K562 (cell line): Measurements from ENCODE around the gene ATXN1. TPM values are rescaled to one million over a fixed set of nuclear protein-coding genes. Genes with fewer than 3 reads are reported as not detected.

ENCODE experiments used
- ATAC-seq: fragments of 200-7000 bp; cut with Tn5 transposase; 3 replicates; pipeline ENCODE4 v1.9.1; 2020; ENCODE audit warnings: moderate library complexity
- BruUV-seq: library from RNA; stranded (reverse); fragments of 400-500 nt; replicated peaks from 2 replicates; lab custom pipeline; 2021; lab: Mats Ljungman, UMichigan
- CTCF ChIA-PET: fragments of 300-600 bp; formaldehyde crosslinking; extraction: SDS; loops from one replicate; lab custom pipeline; 2021; ENCODE audit warnings: low intra/inter-chr PET ratio; lab: Yijun Ruan, JAX
- POLR2A ChIA-PET: fragments of 300-600, 350-650 bp; sonication (Branson Sonifier 250); formaldehyde crosslinking; extraction: SDS; loops from one replicate; lab custom pipeline; 2021; ENCODE audit warnings: antibody characterized with exemption, inconsistent platforms; lab: Yijun Ruan, JAX
- DNase-seq, 4 experiments: peaks; one replicate each; pipeline versions ENCODE4 v3.0.0 to v3.0.0-alpha.2; 2011 to 2018; ENCODE audit warnings: low spot score in 3 of 4, mixed read lengths in 3 of 4; ENCODE audit errors: extremely low read depth in 1 of 4
- FAIRE-seq: peaks from 2 replicates; lab custom pipeline; 2011; peaks lifted over from hg19 to GRCh38; lab: Jason Lieb, UNC
- H2AFZ ChIP-seq: 2 replicates; pipeline ENCODE4 v1.6.0; 2011; ENCODE audit warnings: low read depth, low read length, control low read depth, inconsistent platforms
- H3K27ac ChIP-seq: fragments of 200-600 bp; 3 replicates; pipeline ENCODE4 v1.8.0; 2011; ENCODE audit warnings: low read depth, mild to moderate bottlenecking, control low read depth, inconsistent platforms, low read length, moderate library complexity, mixed read lengths; ENCODE audit errors: extremely low read depth
- H3K27me3 ChIP-seq, 2 experiments: fragments of 300-600 bp in 1 of 2; 2 replicates in 1 of 2; 3 replicates in 1 of 2; pipeline versions ENCODE4 v1.6.0 to v1.8.0; 2011; ENCODE audit warnings: inconsistent platforms in 2 of 2, low read length in 2 of 2, mild to moderate bottlenecking in 1 of 2, mixed read lengths in 1 of 2, moderate library complexity in 1 of 2; ENCODE audit not compliant: control insufficient read depth in 2 of 2, insufficient read depth in 2 of 2
- H3K36me3 ChIP-seq: fragments of 300-600 bp; 3 replicates; pipeline ENCODE4 v1.8.0; 2011; ENCODE audit warnings: mild to moderate bottlenecking, low read length, inconsistent platforms; ENCODE audit not compliant: control insufficient read depth, insufficient read depth
- H3K4me1 ChIP-seq, 2 experiments: fragments of 200-600 bp in 1 of 2; replicated peaks in 1 of 2; 2 replicates in 1 of 2; 3 replicates in 1 of 2; pipeline versions ENCODE4 v1.5.1 to v1.8.0; 2011; ENCODE audit warnings: inconsistent platforms in 2 of 2, low read length in 2 of 2, mild to moderate bottlenecking in 1 of 2, mixed read lengths in 1 of 2, moderate library complexity in 1 of 2; ENCODE audit not compliant: control insufficient read depth in 2 of 2, insufficient read depth in 2 of 2
- H3K4me2 ChIP-seq: 2 replicates; pipeline ENCODE4 v1.6.1; 2011; ENCODE audit warnings: low read length, control low read depth, inconsistent platforms, mixed read lengths; ENCODE audit not compliant: insufficient read depth
- H3K4me3 ChIP-seq: fragments of 200-600 bp; sonication (generic), shearing (Covaris generic); 2 replicates; pipeline ENCODE4 v1.5.1; 2016; ENCODE audit warnings: control low read depth, inconsistent platforms
- H3K79me2 ChIP-seq: fragments of 200-600 bp; 3 replicates; pipeline ENCODE4 v1.8.0; 2011; ENCODE audit warnings: low read length, inconsistent platforms; ENCODE audit not compliant: control insufficient read depth, insufficient read depth
- H3K9ac ChIP-seq, 2 experiments: 2 replicates each; pipeline versions ENCODE4 v1.6.0 to v1.6.1; 2011; ENCODE audit warnings: low read depth in 2 of 2, low read length in 2 of 2, control low read depth in 1 of 2, inconsistent platforms in 1 of 2, mild to moderate bottlenecking in 1 of 2, mixed read lengths in 1 of 2; ENCODE audit not compliant: insufficient read depth in 1 of 2
- H3K9me1 ChIP-seq: one replicate; pipeline ENCODE4 v1.6.0; 2011; ENCODE audit warnings: inconsistent platforms, mild to moderate bottlenecking, low read length, moderate library complexity; ENCODE audit not compliant: control insufficient read depth, insufficient read depth
- H3K9me3 ChIP-seq: replicated peaks from 2 replicates; pipeline ENCODE4 v1.5.1; 2011; ENCODE audit warnings: low read depth, low read length, inconsistent platforms; ENCODE audit not compliant: control insufficient read depth, insufficient read depth
- H4K20me1 ChIP-seq: replicated peaks from 2 replicates; pipeline ENCODE4 v1.6.1; 2011; ENCODE audit warnings: low read length, inconsistent platforms, mixed read lengths; ENCODE audit not compliant: control insufficient read depth, insufficient read depth
- BRF1 ChIP-seq: IDR thresholded peaks from 3 replicates; pipeline ENCODE4 v1.6.1; 2011; ENCODE audit warnings: borderline replicate concordance, mild to moderate bottlenecking; ENCODE audit not compliant: insufficient read length; ENCODE audit errors: extremely low read depth
- CHCHD3 ChIP-seq: fragments of 250-450 bp; sonication (Bioruptor Pico); IDR thresholded peaks from 2 replicates; pipeline ENCODE4 v2.1.2; 2022; ENCODE audit warnings: mild to moderate bottlenecking
- HDAC3 ChIP-seq: fragments of 450-650 bp; IDR thresholded peaks from 2 replicates; pipeline ENCODE4 v1.6.1; 2018; ENCODE audit warnings: borderline replicate concordance, mild to moderate bottlenecking, moderate library complexity; ENCODE audit not compliant: partially characterized antibody
- HLTF ChIP-seq: fragments of 450-650 bp; IDR thresholded peaks from 2 replicates; pipeline ENCODE4 v1.6.1; 2016
- HNRNPLL ChIP-seq: fragments of 200-400 bp; formaldehyde crosslinking; IDR thresholded peaks from 2 replicates; pipeline ENCODE4 v1.6.1; 2017; ENCODE audit warnings: low read length, low read depth, mild to moderate bottlenecking; ENCODE audit not compliant: poor library complexity, severe bottlenecking
- PHF21A ChIP-seq: fragments of 450-650 bp; IDR thresholded peaks from 2 replicates; pipeline ENCODE4 v1.6.1; 2017; ENCODE audit warnings: low read depth, borderline replicate concordance
- ZNF766 ChIP-seq: fragments of 200-800 bp; sonication (Bioruptor generic); conservative IDR thresholded peaks from 2 replicates; pipeline ENCODE4 v1.6.1; 2016; ENCODE audit warnings: missing genetic modification characterization, missing compliant biosample characterization
- WGBS: fragments of 100-300 bp; shearing (Covaris generic); methylation state at CpG from one replicate; pipeline ENCODE4 v1.1.6; 2016; ENCODE audit warnings: low coverage, mixed read lengths; ENCODE audit not compliant: insufficient coverage; ENCODE audit errors: missing lambda C conversion rate; 5-methylcytosine and 5-hydroxymethylcytosine counted together
- in situ Hi-C: fragments of 300-500 bp; cut with MboI; formaldehyde crosslinking; loops from 4 replicates; pipeline ENCODE4 v1.15.0; 2018; ENCODE audit warnings: inconsistent platforms, mixed read lengths
- intact Hi-C: fragments of 100-400 bp; cut with micrococcal nuclease; formaldehyde crosslinking; loops from 2 replicates; pipeline ENCODE4 v1.14.2; 2022
- polyA plus RNA-seq, 8 experiments: library from polyadenylated mRNA; depleted of rRNA in 4 of 8; stranded (reverse) in 5 of 8; unstranded in 3 of 8; fragments of >200 nt; fragmentation: Nextera tagmentation in 2 of 8; fragmentation: Illumina TruSeq in 1 of 8; extraction: Ambion mirVana in 2 of 8; extraction: Trizol in 1 of 8; gene quantifications; 2 replicates each; pipeline versions ENCODE4 v1.2.1 to v1.2.3, GENCODE V29; 2011 to 2014; ENCODE audit warnings: inconsistent platforms in 1 of 8, missing spikeins in 1 of 8
- total RNA-seq, 7 experiments: library from RNA; depleted of rRNA in 6 of 7; stranded (reverse); fragments of >200 nt in 6 of 7; fragmentation: Illumina TruSeq in 2 of 7; extraction: Trizol in 2 of 7; gene quantifications; 2 replicates each; pipeline versions ENCODE4 v1.2.1 to v1.2.3, GENCODE V29; 2011 to 2021; ENCODE audit warnings: low replicate concordance in 1 of 7
- TF ChIP-seq, protein P1 (sequence below): sonication (generic); IDR thresholded peaks from 2 replicates; pipeline ENCODE4 v1.6.1; 2016
- TF ChIP-seq, protein P2 (sequence below): fragments of 200-800 bp; sonication (Bioruptor generic); IDR thresholded peaks from 2 replicates; pipeline ENCODE4 v1.6.1; 2017; ENCODE audit warnings: missing genetic modification characterization, missing compliant biosample characterization
- TF ChIP-seq, protein P3 (sequence below), 2 experiments: fragments of 250-450 bp in 1 of 2; fragments of 450-650 bp in 1 of 2; sonication (Bioruptor Pico) in 1 of 2; IDR thresholded peaks; 2 replicates each; pipeline versions ENCODE4 v1.6.1 to v1.8.0; 2016 to 2021; ENCODE audit warnings: mild to moderate bottlenecking in 2 of 2, moderate library complexity in 2 of 2, missing compliant biosample characterization in 1 of 2, missing genetic modification characterization in 1 of 2
- TF ChIP-seq, protein P4 (sequence below): sonication (generic); formaldehyde crosslinking; IDR thresholded peaks from 2 replicates; pipeline ENCODE4 v1.8.0; 2022; ENCODE audit warnings: mild to moderate bottlenecking, missing genetic modification reagents

ATXN1 gene
- total and polyA plus RNA-seq, 9 of the 15 experiments (the other 6 are each of a cell fraction or from before 2014, with no cell fraction given), result under 0.01 to 1.2 (median 0.58) TPM

DNA sequence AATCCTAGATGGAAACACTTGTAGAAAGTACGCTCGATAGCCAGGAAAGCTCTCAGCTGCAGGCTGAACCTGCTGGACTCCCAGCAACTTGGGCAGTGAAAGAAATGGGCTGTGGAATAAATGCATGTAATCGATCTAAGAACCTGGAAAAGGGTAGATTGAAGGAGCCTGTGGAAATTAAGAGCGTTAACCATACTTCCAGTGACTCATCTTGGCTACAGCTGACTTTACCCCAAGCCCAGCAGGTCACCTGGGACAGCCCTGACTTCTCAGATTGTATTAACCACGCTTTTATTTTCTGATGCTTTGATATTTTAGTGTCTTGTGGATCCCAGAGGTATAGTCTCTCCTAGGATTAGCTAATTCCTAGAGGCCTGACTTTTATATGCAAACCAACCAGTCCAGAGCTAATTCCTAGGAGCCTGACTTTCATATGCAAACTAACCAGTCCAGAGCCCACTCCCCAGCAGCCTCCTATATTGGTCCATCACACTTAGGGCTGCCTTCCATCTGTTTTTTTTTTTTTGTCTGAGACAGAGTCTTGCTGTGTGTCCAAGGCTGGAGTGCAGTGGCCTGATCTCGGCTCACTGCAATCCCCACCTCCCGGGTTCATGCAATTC, 436.5 kb downstream of the ATXN1 start (continued):
- TF ChIP-seq PHF21A, result no peak

DNA sequence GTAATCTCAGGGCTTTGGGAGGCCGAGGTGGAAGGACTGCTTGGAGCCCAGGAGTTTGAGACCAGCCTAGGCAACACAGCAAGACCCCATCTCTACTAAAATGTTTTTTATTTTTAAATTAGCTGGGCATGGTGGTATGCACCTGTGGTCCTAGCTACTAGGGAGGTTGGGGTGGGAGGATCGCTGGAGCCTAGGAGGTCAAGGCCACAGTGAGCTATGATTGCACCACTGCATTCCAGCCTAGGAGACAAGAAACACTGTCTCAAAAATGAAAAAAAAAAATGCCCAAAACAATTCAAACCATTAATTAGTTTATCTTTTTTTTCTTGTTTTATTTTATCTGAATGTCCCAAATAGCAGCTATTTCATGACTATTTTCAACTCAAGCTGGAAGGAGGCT, 437.1 kb downstream of the ATXN1 start:
- H3K4me3 ChIP-seq, result no peak overlapping the region
- no peak for TF ChIP-seq HLTF
- TF ChIP-seq HDAC3, result no peak
- TF ChIP-seq, protein P1, sequence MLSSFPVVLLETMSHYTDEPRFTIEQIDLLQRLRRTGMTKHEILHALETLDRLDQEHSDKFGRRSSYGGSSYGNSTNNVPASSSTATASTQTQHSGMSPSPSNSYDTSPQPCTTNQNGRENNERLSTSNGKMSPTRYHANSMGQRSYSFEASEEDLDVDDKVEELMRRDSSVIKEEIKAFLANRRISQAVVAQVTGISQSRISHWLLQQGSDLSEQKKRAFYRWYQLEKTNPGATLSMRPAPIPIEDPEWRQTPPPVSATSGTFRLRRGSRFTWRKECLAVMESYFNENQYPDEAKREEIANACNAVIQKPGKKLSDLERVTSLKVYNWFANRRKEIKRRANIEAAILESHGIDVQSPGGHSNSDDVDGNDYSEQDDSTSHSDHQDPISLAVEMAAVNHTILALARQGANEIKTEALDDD, result no peak
- no peak for TF ChIP-seq BRF1
- TF ChIP-seq, protein P2, sequence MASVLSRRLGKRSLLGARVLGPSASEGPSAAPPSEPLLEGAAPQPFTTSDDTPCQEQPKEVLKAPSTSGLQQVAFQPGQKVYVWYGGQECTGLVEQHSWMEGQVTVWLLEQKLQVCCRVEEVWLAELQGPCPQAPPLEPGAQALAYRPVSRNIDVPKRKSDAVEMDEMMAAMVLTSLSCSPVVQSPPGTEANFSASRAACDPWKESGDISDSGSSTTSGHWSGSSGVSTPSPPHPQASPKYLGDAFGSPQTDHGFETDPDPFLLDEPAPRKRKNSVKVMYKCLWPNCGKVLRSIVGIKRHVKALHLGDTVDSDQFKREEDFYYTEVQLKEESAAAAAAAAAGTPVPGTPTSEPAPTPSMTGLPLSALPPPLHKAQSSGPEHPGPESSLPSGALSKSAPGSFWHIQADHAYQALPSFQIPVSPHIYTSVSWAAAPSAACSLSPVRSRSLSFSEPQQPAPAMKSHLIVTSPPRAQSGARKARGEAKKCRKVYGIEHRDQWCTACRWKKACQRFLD (CRISPR knock-in tag), result no peak
- TF ChIP-seq, protein P3, sequence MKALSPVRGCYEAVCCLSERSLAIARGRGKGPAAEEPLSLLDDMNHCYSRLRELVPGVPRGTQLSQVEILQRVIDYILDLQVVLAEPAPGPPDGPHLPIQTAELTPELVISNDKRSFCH (CRISPR knock-in tag; IDR thresholded peaks at IDR 0.05), result no peak
- TF ChIP-seq, protein P3 (tag; IDR thresholded peaks at IDR 0.05), result no peak
- no peak for TF ChIP-seq CHCHD3
- TF ChIP-seq HNRNPLL, result no peak
- TF ChIP-seq, protein P4, sequence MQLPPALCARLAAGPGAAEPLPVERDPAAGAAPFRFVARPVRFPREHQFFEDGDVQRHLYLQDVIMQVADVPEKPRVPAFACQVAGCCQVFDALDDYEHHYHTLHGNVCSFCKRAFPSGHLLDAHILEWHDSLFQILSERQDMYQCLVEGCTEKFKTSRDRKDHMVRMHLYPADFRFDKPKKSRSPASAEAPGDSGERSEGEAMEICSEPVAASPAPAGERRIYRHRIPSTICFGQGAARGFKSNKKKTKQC, result no peak
- no peak for TF ChIP-seq ZNF766 (CRISPR knock-in tag)
- TF ChIP-seq, all 486 proteins: peak for 0
- no peaks in the 10 kb centered on the region for H3K9me1 ChIP-seq
- H3K4me2 ChIP-seq, result no peak overlapping the region
- ChIA-PET POLR2A (interaction anchor here (0.6 to 1.1 kb wide), 3 partner anchors 12 to 113 kb away, joined by 3 read pairs; no protein-coding TSS in a partner anchor), CTCF (no interaction called here)
- H4K20me1 ChIP-seq, result no peaks in the 10 kb centered on the region
- no peaks in the 10 kb centered on the region; a peak in 1 of 5 replicates for H3K27me3 ChIP-seq
- DNase-seq, result no peak
- H3K36me3 ChIP-seq, result no peaks in the 10 kb centered on the region
- no TSS peak for BruUV-seq
- no peak overlapping the region for H3K9ac ChIP-seq
- intact Hi-C loops (no loop called here), in situ Hi-C loops (no loop called here)
- no peak overlapping the region for H3K27ac ChIP-seq
- peaks cover 33 to 35% of the 10 kb centered on the region in 2 experiments for H3K4me1 ChIP-seq
- H2AFZ ChIP-seq, result 0 out of 2 replicates have a peak overlapping the region, but pooled peaks have one; percentile 10
- no peak for FAIRE-seq
- WGBS, result 91% methylated on average over 2 of the region's 2 CpGs
- H3K79me2 ChIP-seq, result no peaks in the 10 kb centered on the region
- no peak for ATAC-seq
- no peaks in the 10 kb centered on the region for H3K9me3 ChIP-seq
